C4-2B (cell line): Measurements from ENCODE around the gene CPNE6.

Experiments
- H3K27ac ChIP-seq: fragments of 450-650 bp; 2 replicates; pipeline ENCODE4 v1.5.1; 2017
- ZFX ChIP-seq: fragments of 450-650 bp; IDR thresholded peaks from 2 replicates; pipeline ENCODE4 v1.6.1; 2017
- TF ChIP-seq, protein P1 (sequence below): fragments of 450-650 bp; conservative IDR thresholded peaks from 2 replicates; pipeline ENCODE4 v1.5.1; 2017; ENCODE audit warnings: mild to moderate bottlenecking

CPNE6 gene

DNA sequence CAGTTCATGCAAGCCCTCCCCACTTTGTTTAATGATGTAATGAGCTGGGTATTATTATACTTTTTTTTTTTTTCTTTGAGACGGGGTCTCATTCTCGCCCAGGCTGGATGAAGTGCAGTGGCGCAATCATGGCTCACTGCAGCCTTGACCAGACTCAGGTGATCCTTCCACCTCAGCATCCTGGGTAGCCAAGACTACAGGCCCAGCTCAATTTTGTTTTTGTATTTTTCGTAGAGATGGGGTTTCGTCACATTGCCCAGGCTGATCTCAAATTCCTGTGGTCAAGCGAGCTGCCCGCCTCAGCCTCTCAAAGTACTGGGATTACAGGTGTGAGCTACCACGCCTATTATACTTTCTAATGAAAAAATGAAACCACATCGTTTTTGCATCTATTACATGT is 38.7 kb downstream of the CPNE6 start:
- H3K27ac ChIP-seq = no peak overlapping the region
- TF ChIP-seq, protein P1, sequence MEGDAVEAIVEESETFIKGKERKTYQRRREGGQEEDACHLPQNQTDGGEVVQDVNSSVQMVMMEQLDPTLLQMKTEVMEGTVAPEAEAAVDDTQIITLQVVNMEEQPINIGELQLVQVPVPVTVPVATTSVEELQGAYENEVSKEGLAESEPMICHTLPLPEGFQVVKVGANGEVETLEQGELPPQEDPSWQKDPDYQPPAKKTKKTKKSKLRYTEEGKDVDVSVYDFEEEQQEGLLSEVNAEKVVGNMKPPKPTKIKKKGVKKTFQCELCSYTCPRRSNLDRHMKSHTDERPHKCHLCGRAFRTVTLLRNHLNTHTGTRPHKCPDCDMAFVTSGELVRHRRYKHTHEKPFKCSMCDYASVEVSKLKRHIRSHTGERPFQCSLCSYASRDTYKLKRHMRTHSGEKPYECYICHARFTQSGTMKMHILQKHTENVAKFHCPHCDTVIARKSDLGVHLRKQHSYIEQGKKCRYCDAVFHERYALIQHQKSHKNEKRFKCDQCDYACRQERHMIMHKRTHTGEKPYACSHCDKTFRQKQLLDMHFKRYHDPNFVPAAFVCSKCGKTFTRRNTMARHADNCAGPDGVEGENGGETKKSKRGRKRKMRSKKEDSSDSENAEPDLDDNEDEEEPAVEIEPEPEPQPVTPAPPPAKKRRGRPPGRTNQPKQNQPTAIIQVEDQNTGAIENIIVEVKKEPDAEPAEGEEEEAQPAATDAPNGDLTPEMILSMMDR = no peak
- no peak for TF ChIP-seq ZFX

DNA sequence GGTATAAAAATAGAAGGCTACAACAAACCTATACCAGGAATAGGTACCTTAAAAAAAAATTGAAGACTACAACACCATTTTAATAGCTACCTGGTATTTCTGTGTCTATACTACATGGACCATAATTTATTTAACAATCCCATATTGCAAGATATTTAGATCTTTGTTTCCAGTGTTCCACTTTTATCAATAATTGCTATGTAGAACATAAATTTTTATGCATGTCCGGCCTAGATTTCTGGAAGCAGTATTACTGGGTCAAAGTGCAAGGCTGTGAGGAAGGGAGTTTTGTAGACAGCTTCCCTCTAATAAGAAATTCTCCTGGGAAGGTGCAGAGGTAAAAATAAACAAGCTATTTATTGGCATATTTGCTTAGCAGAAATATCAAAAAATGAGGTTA is 39.2 kb downstream of the CPNE6 start:
- H3K27ac ChIP-seq = no peak overlapping the region
- no peak for TF ChIP-seq ZFX
- TF ChIP-seq, protein P1 = no peak

DNA sequence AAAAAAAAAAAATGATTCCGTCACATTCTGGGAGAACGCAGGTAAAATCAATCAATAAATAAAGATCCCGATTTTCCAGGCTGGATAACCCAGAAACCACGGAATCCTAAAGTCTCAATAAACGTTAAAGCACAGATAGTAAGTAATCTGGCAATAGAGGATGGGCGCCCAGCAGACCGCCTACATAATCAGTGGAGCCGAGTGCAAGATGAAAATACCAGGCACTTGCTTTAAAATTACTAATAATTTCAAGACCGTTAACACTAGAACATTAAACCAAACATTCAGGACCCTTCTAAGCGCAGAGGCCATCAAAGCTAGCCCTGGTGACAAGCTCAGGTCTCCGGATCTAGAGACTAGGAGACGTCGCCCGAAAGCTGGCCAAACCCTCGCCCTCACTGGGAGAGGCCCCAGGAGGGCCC is 42.0 kb downstream of the CPNE6 start:
- H3K27ac ChIP-seq = peak overlapping the region; percentile 97

DNA sequence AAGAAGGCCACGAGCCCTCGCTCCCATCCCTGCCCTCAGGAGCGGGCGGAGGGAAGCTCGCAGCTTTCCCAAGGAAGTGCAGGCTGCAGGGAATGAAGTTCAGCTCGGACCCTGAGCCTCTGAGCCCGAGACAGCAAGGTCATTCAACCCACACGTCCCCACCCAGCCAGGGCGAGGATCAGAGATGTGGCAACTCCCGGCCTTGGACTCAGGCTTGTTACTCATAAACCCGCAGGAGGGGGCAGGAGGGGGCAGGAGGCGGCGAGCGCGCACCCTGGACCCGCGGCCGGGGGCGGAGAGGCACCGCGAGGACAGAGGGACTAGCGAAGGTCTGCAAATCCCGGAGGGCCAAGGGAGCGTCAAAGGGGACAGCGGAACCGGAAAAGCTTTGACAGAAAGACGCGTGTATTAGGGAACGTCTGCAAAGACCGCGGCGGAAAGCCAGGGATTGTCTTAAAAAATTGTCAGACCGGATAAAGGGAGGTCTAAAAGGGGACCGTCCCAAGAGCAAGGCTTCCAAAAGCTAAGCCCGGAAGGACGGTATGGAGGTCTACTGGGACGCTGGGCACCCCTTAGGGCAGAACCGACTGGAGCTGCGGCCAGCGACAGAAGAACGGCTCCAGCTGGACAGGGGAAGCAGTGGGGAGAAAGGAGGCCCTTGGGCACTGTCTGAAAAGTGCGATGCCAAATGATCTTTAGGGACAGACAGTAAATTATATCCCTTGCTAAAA is 42.6 kb downstream of the CPNE6 start:
- TF ChIP-seq, protein P1 = no peak
- peak; percentile 79; the same call in 1 of the 2 replicates for TF ChIP-seq ZFX
- H3K27ac ChIP-seq = peak overlapping the region; percentile 97

More for the DNA sequence above, 42.0 kb downstream of the CPNE6 start:
- TF ChIP-seq ZFX = no peak
- TF ChIP-seq, protein P1 = no peak

DNA sequence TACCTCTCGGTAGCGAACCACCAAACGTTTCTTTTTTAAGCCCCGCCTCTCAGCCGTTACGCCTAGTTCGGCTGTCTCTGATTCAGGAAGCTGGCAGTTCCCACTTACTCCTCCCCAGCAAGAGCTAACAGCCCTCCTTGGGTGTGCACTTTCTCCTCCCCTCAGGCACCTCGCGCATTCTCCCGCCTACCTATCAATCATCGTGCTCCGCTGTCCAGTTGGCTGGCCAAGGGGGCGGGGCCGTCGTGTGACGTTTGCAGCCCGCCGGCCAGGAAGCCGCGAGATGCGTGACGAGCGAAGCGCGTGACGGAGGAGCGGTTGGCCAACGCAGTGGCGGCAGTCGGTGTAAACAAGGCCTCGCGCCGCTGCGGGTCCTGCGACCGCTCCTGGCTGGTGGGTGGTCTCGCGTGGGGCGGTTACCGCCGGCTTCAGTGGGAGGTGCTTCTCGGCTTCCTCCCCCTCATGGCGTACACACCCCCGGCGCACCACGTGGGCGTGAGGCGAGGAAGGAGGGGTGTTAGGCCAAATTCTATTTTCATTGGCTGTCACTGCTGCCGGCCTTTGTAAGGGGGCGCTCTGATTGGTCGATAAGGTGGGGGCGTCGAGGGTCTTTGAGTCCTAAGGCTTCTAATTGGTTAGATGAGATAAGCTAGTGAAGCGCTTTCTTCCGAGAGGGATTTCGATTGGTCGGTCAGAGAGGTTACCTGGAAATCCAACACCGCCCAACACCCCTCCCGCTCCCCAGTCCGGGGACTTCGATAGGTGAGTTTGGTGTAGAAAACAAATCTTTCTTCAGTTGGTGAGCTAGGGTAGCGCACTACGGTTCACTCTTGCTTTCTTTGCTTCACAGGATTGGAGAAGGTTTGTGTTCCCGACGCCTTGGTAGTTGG is 43.4 kb downstream of the CPNE6 start, which contains the start of the genes DCAF11 and NRL:
TSS of gene DCAF11 (plus strand) at position 246 of the 890 bp plus-strand sequence. CDS start 818 bp downstream, outside the sequence.
TSS of gene NRL (minus strand) at position 418 of the 890 bp plus-strand sequence. CDS start 32,101 bp downstream, outside the sequence.
- TF ChIP-seq, protein P1 = no peak
- no peak for TF ChIP-seq ZFX

DNA sequence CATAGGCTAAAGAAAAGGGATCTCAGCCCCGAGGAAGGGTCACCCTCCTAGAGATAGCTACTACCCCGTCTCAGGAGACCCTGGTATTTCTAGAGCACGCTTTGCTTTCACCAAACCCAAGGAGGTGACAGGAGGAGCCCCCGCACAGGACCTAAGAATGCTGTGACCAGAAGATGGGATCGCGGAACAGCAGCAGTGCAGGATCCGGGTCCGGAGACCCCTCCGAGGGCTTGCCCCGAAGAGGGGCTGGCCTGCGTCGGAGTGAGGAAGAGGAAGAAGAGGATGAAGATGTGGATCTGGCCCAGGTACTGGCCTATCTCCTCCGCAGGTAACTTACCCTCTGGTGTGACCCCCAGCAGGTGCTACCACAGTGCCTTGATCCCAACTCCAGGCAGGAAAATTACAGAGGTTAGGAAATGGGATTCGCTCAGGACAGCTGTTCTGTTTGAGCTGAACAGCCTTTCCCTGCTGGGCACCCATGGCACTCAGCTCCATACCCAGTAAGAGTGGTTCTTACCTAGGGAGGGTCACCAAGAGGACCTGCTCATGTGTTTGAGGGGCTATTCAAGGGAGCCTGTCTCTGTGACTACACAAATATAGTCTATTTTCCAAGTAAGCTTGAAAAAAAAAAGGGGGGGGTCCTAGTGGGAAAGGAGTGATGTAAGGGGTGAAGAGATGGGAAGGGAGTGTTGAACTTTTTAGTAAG is 44.2 kb downstream of the CPNE6 start:
- H3K27ac ChIP-seq = peak overlapping the region; percentile 97
- no peak for TF ChIP-seq ZFX
- TF ChIP-seq, protein P1 = no peak

More for the DNA sequence above, 43.4 kb downstream of the CPNE6 start, which contains the start of the genes DCAF11 and NRL:
- peak within 1 kb of the TSS; percentile 97 for H3K27ac ChIP-seq
